Panc1 (cell line): ENCODE results near the gene HNRNPU.

Experiments used
- CTCF ChIP-seq: fragments of 450-650 bp; IDR thresholded peaks from 2 replicates; pipeline ENCODE4 v1.5.1; 2017; ENCODE audit warnings: mild to moderate bottlenecking
- POLR2AphosphoS5 ChIP-seq: IDR thresholded peaks from 2 replicates; pipeline ENCODE4 v1.6.1; 2012; ENCODE audit warnings: mild to moderate bottlenecking, low read depth, low read length, moderate library complexity

- TF ChIP-seq POLR2AphosphoS5 (no peak), CTCF (no peak)
These were observed 33.7 kb downstream of the HNRNPU start for GRCh38 chr1:244830639-244831038.
